HG02970 (cell line): Measurements from ENCODE around the gene SBK1.
A peak's percentile ranks its signal among the peaks of the same experiment; 100 is the strongest.
"Not testable (repeated sequence)": the region's sequence is repeated elsewhere in the genome, so short reads cannot be mapped to it uniquely, and the experiment has no call there.

Source experiments
- ATAC-seq: cut with Tn5 transposase; IDR thresholded peaks from one replicate; pipeline ENCODE4 v1.9.1; 2021; ENCODE audit warnings: mild to moderate bottlenecking, moderate library complexity, moderate number of reproducible peaks; ENCODE audit not compliant: unreplicated experiment, low FRiP score

The SBK1 gene

GRCh38 chr16:28326881-28327610 lies 34.7 kb downstream of the SBK1 start:
- ATAC-seq = no peak

GRCh38 chr16:28330232-28330631 lies 37.9 kb downstream of the SBK1 start:
- ATAC-seq = not testable (repeated sequence)

- ATAC-seq = not testable (repeated sequence)
Observed at GRCh38 chr16:28330981-28331380, 38.7 kb downstream of the SBK1 start.

- ATAC-seq = not testable (repeated sequence)
Observed at GRCh38 chr16:28332632-28333031, 40.3 kb downstream of the SBK1 start.

GRCh38 chr16:28335678-28336077 lies 43.4 kb downstream of the SBK1 start:
- not testable (repeated sequence) for ATAC-seq

- ATAC-seq = not testable (repeated sequence)
Observed at GRCh38 chr16:28336940-28337710, 44.8 kb downstream of the SBK1 start.

- ATAC-seq = not testable (repeated sequence)
Observed at GRCh38 chr16:28338230-28338629, 45.9 kb downstream of the SBK1 start.

- ATAC-seq = not testable (repeated sequence)
Observed at GRCh38 chr16:28362600-28362999, 70.3 kb downstream of the SBK1 start.

GRCh38 chr16:28363408-28363807 lies 71.1 kb downstream of the SBK1 start, which contains the start of gene NPIPB6:
Gene NPIPB6, minus strand, starts transcription at chr16:28363508. Its CDS starts 686 bp downstream, at chr16:28362822.
- not testable (repeated sequence) for ATAC-seq

GRCh38 chr16:28364268-28365173 lies 72.2 kb downstream of the SBK1 start:
- peak; percentile 92 for ATAC-seq

GRCh38 chr16:28367926-28368325 lies 75.6 kb downstream of the SBK1 start:
- ATAC-seq = not testable (repeated sequence)
